DMS53 treated with DMSO at 0.1 percent for 48 hours (cell line): Measurements from ENCODE around the gene FOXN3.
"Not testable (repeated sequence)": the region's sequence is repeated elsewhere in the genome, so short reads cannot be mapped to it uniquely, and the experiment has no call there.

Experiments
- DNase-seq: peaks from one replicate; lab custom pipeline; 2025; ENCODE audit not compliant: unreplicated experiment; lab: John Stamatoyannopoulos, UW

FOXN3 gene

DNA sequence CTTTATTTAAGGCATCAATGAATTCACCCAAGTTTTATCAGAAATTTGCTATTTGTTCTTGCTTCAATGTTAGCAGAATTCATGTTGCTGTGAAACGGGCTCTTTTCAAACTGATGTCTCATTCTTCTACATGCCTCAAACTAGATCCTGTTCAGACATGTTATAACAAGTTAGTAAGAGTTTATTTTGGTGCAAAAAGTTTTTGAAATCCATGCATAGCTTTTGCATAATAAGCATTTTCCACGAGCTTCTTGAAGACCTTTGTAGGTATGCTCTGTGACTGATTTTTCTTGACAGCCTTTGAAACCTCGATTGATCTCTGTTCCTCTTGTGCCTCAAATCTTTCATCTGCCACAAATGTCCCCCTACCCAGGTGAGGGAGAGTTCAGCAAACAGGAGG is 275.2 kb downstream of the FOXN3 start:
- DNase-seq, result no peak

DNA sequence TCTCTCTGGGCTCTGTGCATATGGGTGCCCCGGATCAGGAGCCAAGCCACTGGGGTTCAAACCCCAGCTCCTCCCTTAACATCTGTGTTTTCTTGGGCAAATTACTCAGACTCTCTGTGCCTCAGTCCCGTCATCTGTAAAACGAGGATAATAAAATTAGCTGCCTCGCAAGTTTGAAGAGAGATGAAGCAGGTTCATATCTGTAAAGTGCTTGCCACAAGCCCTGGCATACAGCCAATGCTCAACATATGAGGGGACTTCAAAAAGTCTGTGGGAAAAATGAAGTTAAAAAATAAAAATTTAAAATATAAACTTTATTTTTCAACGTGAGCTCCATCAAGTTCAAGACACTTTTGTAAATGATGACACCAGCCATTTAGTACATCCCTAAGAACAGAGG is 276.7 kb downstream of the FOXN3 start:
- DNase-seq, result no peak

- no peak for DNase-seq
Measured at GRCh38 chr14:89139404-89140247, 277.4 kb downstream of the FOXN3 start.

GRCh38 chr14:89138846-89139245 is 278.2 kb downstream of the FOXN3 start:
- DNase-seq, result no peak

DNA sequence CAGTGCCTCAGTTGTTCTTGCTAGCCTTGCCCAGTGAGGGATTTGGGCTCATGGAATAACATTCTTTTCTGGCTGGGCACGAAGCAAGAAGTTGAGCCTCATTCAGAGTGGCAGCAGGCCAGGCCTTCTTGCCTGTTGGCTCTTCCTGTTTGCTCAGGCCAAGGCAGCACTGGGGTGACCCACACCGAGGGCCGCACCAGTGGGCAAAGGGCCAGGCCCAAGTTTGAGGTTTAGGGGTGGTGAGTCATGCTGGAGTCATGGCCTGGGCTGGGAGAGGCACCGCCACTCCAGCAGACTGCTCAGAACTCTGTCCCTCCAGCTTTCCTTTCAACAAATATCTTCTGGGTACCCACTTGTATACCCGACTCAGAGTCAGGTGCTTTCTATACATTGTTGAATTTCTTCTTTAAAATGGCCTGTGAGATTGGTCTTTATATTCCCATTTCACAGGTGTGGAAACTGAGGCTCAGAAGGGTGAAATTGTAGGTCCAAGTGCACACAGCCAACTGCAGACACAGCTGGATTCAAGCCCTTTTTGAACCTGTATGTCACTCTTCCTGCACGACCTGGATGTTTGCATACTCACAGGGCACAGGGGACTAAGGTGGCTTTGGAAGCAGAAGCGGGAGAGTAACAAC is 279.4 kb downstream of the FOXN3 start:
- DNase-seq, result no peak

- DNase-seq, result no peak
Measured at GRCh38 chr14:89136587-89136986, 280.4 kb downstream of the FOXN3 start.

GRCh38 chr14:89134640-89135039 is 282.4 kb downstream of the FOXN3 start:
- no peak for DNase-seq

DNA sequence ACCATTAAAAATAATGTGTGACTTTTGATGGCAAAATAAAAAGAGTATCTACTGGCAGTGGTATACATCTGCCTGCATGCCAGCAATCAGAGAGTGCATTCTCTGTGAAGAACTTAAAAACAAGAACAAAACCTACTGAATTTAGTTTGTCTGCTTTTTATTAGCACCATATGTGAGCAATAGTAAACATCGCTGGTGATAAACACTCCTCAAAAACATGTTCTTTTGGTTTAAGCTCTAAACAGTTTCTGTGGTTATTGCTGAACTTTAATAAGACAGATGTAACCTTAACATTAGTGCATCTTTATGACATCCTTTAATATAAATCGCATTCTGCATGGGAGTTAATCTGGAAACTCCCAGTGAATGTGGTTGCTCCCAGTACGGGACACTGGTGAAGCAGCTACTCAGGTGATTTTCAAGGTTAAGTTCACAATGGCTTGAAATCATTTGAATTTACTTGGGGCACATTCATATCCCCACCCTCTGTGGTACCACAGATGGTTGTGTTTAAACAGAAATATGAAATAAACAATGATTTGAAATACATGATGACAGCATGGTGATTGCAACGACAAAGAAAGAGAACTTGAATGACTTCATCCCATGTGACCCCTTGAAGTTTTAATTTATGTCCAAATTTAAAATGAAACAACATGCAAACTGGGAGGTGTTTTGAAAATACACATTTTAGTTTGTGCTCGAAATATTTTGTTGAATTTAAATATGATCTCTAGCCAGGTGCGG is 285.9 kb downstream of the FOXN3 start:
- no peak for DNase-seq

DNA sequence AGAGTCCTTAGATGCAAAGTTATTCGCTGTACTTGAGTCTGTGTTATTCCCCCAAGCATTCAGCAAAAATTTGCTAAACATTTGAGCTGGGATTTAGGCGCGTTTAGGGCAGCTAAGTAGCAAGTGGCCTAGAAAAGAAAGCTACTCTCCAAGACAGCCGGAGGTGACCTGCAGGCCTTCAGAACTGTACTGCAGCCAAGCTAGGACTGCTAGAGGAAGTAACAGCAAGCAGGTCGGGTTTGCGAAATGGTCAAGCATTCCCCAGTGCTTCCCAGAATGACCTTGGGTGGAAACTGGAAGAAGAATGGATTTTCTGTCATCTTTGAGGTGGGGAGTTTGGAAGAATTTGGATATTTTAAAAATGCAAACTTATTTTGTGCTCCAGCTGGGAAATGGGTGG is 287.5 kb downstream of the FOXN3 start:
- DNase-seq, result no peak

DNA sequence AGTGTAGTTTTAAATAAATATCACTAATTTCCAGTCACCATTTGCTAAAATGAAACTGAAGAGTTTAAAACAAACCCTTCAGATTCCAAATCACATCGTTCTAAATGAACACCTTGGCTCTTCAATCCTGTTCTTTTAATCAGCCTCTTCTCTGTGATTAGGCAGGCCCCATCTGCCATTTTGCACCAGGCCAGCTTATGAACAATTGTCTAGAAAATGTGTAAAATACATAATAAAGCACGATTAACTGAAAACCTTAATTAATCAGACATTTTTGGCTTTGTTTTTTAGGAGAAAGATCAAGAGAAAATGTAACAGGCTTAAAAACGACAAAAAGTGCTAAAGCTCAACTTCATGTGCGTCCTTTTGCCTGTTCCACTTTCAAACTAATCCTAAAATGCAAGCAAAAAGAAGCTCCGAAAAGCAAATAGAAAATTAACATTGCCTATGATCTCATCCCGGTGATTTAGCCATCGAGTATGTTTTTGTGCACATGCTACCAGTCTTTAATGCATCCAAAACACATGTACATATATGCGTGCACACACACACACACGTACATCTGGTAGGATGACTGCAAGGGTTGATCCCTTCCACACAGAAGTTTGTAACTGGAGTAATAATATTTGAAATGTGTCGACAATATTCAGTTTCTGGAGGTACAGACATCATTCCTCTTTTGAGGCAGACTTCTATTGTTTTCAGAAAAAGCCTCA is 288.6 kb downstream of the FOXN3 start:
- no peak for DNase-seq

DNA sequence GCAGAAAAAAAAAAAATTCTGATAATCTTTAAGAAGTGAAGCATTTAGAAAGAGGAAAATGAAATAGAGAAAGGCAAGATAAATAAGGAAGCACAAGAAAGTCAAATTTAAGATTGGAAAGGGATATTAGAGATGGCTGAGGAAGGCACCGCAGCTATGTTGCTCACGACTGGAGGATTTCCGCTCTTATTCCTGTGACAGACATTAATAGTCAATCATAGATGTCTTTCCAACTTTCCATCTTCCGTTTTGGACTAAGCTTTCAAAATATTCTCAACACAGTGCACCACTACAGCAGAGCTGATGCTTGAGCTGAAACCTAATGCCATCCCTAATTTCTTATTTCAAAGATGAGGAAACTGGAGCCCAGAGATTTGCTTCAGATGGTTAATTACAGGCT is 290.6 kb downstream of the FOXN3 start:
- DNase-seq, result no peak

- no peak for DNase-seq
Measured at GRCh38 chr14:89125216-89125615, 291.8 kb downstream of the FOXN3 start.

DNA sequence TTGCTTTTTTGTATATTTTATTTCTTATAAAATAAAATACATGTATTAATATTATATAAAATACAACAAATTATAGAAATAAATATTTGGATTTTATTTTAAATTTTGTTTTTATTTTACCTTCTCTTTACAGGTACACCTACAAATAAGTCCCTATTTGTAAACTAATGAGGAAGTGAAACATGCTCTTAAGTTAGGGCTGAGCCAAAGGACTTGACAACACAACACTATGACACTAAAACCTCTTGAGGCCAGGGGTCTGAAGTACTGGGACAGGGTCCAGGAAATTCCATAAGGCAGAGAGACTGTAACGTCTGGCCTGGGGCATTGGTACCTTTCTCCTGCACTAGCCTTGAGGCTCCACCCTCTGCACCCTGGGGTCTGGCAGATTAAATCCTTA is 293.2 kb downstream of the FOXN3 start:
- DNase-seq, result no peak

GRCh38 chr14:89123215-89123614 is 293.8 kb downstream of the FOXN3 start:
- no peak for DNase-seq

DNA sequence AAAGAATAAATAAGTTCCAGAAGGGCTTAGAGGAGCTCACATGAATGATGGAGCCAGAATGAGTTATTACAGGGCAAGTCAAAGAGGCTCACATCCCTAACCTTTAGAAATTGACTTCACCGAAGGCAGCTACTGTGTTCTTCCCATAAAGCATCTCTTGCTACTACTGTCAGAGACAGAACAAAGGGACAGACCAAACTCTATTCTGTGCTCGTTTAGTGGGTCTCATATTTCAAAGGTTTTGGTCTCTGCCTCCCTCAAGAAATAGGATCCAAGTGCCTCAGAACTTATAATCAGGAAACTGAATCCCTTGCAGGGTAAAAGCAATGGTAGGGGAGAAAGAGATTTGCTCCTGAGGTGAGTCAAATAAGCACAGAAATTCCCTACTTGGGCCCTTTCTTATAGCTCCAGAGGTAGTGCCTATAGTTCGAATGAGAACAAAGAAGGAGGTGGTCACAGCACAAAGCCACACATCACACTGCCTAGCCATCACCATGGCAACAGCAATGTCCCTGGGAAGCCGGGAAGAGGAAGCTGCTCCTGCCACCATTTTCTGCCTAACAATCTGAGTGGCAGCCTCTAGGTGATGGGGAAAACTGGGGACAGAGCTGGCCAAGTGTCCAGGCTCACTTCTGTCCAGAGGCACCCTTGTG is 294.9 kb downstream of the FOXN3 start:
- no peak for DNase-seq

DNA sequence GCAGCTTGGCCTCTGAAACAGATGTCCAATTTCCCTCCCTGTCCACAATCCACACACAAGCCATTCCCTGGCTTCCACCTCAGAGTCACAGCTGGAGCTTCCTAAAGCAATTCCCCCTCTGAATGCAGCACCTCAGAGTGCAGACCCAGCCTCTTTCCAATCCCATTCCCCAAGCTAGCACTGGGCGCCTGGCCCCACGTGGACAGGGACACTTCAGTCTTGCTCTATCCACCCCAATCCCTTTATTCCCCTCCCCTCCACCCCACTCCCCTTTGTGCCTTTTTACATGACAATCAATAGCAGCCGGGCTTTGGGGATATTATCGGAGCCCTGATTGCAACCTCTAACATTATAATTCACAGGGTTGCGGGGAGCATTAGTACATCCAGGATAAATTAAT is 300.0 kb downstream of the FOXN3 start:
- no peak for DNase-seq

DNA sequence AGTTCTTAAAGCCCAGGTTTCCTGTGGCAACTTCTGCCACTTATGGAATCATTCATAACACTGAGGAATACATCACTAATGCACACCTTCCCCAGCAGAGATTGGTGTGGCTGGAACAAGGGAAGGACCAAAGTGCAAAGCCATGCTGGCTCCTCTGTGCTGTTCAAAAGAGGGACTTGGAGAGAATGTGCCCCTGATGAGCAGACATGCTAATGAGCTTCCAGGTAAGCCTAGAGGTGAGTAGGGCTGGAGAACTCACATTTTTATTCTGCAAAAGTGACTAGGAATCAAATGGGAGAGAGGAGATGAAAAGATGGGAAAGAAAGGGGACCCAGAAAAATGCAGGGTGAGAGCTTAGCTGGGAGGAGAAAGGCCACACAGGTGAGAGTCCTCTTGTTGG is 302.9 kb downstream of the FOXN3 start:
- no peak for DNase-seq

- DNase-seq, result no peak
Measured at GRCh38 chr14:89112720-89113119, 304.3 kb downstream of the FOXN3 start.

GRCh38 chr14:89111766-89112543 is 305.1 kb downstream of the FOXN3 start:
- not testable (repeated sequence) for DNase-seq

GRCh38 chr14:89111232-89111631 is 305.8 kb downstream of the FOXN3 start:
- DNase-seq, result not testable (repeated sequence)
